Spleen (tissue), 11 donors: ENCODE data around the gene GRIK1. TPM values are rescaled to one million over a fixed set of nuclear protein-coding genes. Genes with fewer than 3 reads are reported as not detected.

Source experiments
- DNase-seq: peaks from one replicate; pipeline ENCODE4 v3.0.0-alpha.2; 2020
- H3K27ac ChIP-seq, 8 donors: fragments of 200-600 bp; sonication (generic) in 7 of 8; 1 replicate in 4 of 8; 2 replicates in 4 of 8; pipeline versions ENCODE4 v1.5.0 to v1.8.0; 2016 to 2021; ENCODE audit warnings: inconsistent platforms in 4 of 8, mild to moderate bottlenecking in 4 of 8, moderate library complexity in 1 of 8
- H3K27me3 ChIP-seq, 7 donors: fragments of 200-600 bp; sonication (generic) in 6 of 7; replicated peaks in 1 of 7; 1 replicate in 4 of 7; 2 replicates in 3 of 7; pipeline versions ENCODE4 v1.5.0 to v1.8.0; 2016 to 2021; ENCODE audit warnings: inconsistent platforms in 3 of 7, mild to moderate bottlenecking in 1 of 7
- H3K36me3 ChIP-seq, 6 donors: fragments of 200-600 bp; sonication (generic) in 5 of 6; 1 replicate in 4 of 6; 2 replicates in 2 of 6; pipeline versions ENCODE4 v1.5.0 to v1.8.0; 2016 to 2021; ENCODE audit warnings: inconsistent platforms in 2 of 6
- H3K4me1 ChIP-seq, 6 donors: fragments of 200-600 bp; sonication (generic) in 5 of 6; 1 replicate in 3 of 6; 2 replicates in 3 of 6; pipeline versions ENCODE4 v1.5.0 to v1.8.0; 2016 to 2021; ENCODE audit warnings: inconsistent platforms in 3 of 6
- H3K4me3 ChIP-seq, 8 donors: fragments of 200-600 bp; sonication (generic) in 7 of 8; 1 replicate in 4 of 8; 2 replicates in 4 of 8; pipeline versions ENCODE4 v1.5.0 to v1.8.0; 2016 to 2021; ENCODE audit warnings: inconsistent platforms in 4 of 8, mild to moderate bottlenecking in 4 of 8, moderate library complexity in 2 of 8
- H3K9me3 ChIP-seq, 8 donors: fragments of 200-600 bp; sonication (generic) in 7 of 8; 1 replicate in 4 of 8; 2 replicates in 4 of 8; pipeline versions ENCODE4 v1.5.0 to v1.8.0; 2016 to 2021; ENCODE audit warnings: inconsistent platforms in 4 of 8
- CTCF ChIP-seq, 11 experiments: fragments of 200-600 bp in 7 of 11; fragments of 450-650 bp in 4 of 11; sonication (generic) in 4 of 11; IDR thresholded peaks in 8 of 11; conservative IDR thresholded peaks in 3 of 11; 1 replicate in 7 of 11; 2 replicates in 4 of 11; pipeline versions ENCODE4 v1.4.0 to v1.8.0; 2016 to 2021; ENCODE audit warnings: antibody characterized with exemption in 11 of 11, inconsistent platforms in 4 of 11, mild to moderate bottlenecking in 1 of 11
- POLR2A ChIP-seq, 3 donors: fragments of 450-650 bp; IDR thresholded peaks; one replicate each; pipeline ENCODE4 v1.5.1; 2017; ENCODE audit warnings: antibody characterized with exemption in 3 of 3, mild to moderate bottlenecking in 1 of 3
- POLR2AphosphoS5 ChIP-seq, 3 donors: sonication (generic); formaldehyde crosslinking; IDR thresholded peaks; one replicate each; pipeline ENCODE4 v1.5.1; 2017; ENCODE audit warnings: antibody characterized with exemption in 3 of 3
- WGBS, 5 donors: extraction: QIAGEN DNeasy Blood & Tissue Kit in 3 of 5; methylation state at CpG; one replicate each; pipeline versions ENCODE4 v1.1.5 to v1.1.7; 2013 to 2018; 5-methylcytosine and 5-hydroxymethylcytosine counted together
- intact Hi-C: fragments of 100-400 bp; cut with DNase I; formaldehyde crosslinking; loops from one replicate; pipeline ENCODE4 v1.15.0; 2023; ENCODE audit warnings: low total_unique reads
- polyA plus RNA-seq, 3 donors: library from polyadenylated mRNA; stranded (reverse); fragments of 200-250 nt; gene quantifications; one replicate each; pipeline ENCODE4 v1.2.1, GENCODE V29; 2013
- total RNA-seq, 7 donors: library from RNA; depleted of rRNA in 3 of 7; stranded (reverse); fragments of >200 nt in 3 of 7; fragmentation: NEBNext Ultra II Directional in 4 of 7; extraction: Animal tissue kit (Norgen Biotek cat#: 25700) in 4 of 7; gene quantifications; one replicate each; pipeline versions ENCODE4 v1.1.0 to v1.2.1, GENCODE V29; 2016 to 2021
- donor health status: healthy with polysubstance abuse.
- donor health status: DM: no; HTN: no; CAD: no; lungs with moderate emphysema.
- donor health status: DM: no; HTN: no; CAD: no.
- donor health status: Bipolar disorder and iron deficiency.
- donor health status: healthy.
- donor health status: DM: no; HTN: no; CAD: no.
- donor health status: DM: yes; HTN: yes; CAD: no.

Gene GRIK1
- total and polyA plus RNA-seq, 10 donors = 0.02 to 0.17 (median 0.04) TPM; not detected in 7

GRCh38 chr21:29947119-29947518, 7.3 kb upstream of the GRIK1 start:
- TF ChIP-seq POLR2AphosphoS5 (IDR thresholded peaks at IDR 0.05) (no peak), POLR2A (IDR thresholded peaks at IDR 0.05) (no peak), CTCF (IDR thresholded peaks at IDR 0.05 in 8 of 11, conservative IDR thresholded peaks at IDR 0.05 in 3 of 11) (no peak)
- no peaks in the 10 kb centered on the region for H3K36me3 ChIP-seq
- no peaks in the 10 kb centered on the region for H3K9me3 ChIP-seq
- DNase-seq = no peak
- intact Hi-C loops = no loop called here
- peaks cover 0 to 4% (median 0%) of the 10 kb centered on the region in 7 donors for H3K27me3 ChIP-seq
- no peak overlapping the region for H3K4me3 ChIP-seq
- 71 to 81% (median 77%) methylated on average over 9 of the region's 9 CpGs for WGBS, 5 donors
- no peaks in the 10 kb centered on the region for H3K4me1 ChIP-seq
- no peak overlapping the region for H3K27ac ChIP-seq

- H3K27me3 ChIP-seq = peaks cover 0 to 34% (median 8%) of the 10 kb centered on the region in 7 donors
- intact Hi-C loops = no loop called here
- H3K36me3 ChIP-seq = no peaks in the 10 kb centered on the region
- 78 to 81% (median 80%) methylated on average over 4 of the region's 4 CpGs for WGBS, 5 donors
- H3K4me3 ChIP-seq = no peak overlapping the region
- no peak for DNase-seq
- H3K4me1 ChIP-seq = peaks cover 0 to 10% (median 5%) of the 10 kb centered on the region in 6 donors
- no peaks in the 10 kb centered on the region for H3K9me3 ChIP-seq
- H3K27ac ChIP-seq = no peak overlapping the region
- TF ChIP-seq CTCF (IDR thresholded peaks at IDR 0.05 in 8 of 11, conservative IDR thresholded peaks at IDR 0.05 in 3 of 11) = no peak
- TF ChIP-seq POLR2AphosphoS5 (IDR thresholded peaks at IDR 0.05) = no peak
- TF ChIP-seq POLR2A (IDR thresholded peaks at IDR 0.05) = no peak
Measured at GRCh38 chr21:29943885-29944284, 4.1 kb upstream of the GRIK1 start.

- intact Hi-C loops = no loop called here
- Histone ChIP-seq H3K4me3 (no peak overlapping the region), H3K36me3 (no peaks in the 10 kb centered on the region), H3K27ac (no peak overlapping the region), H3K9me3 (no peaks in the 10 kb centered on the region), H3K27me3 (peaks cover 0 to 52% (median 16%) of the 10 kb centered on the region in 7 donors), H3K4me1 (peaks cover 0 to 11% (median 5%) of the 10 kb centered on the region in 6 donors)
- 79 to 100% (median 93%) methylated on average over 1 of the region's 1 CpG for WGBS, 5 donors
- no peak for TF ChIP-seq CTCF (IDR thresholded peaks at IDR 0.05 in 8 of 11, conservative IDR thresholded peaks at IDR 0.05 in 3 of 11)
- no peak for TF ChIP-seq POLR2AphosphoS5 (IDR thresholded peaks at IDR 0.05)
- TF ChIP-seq POLR2A (IDR thresholded peaks at IDR 0.05) = no peak
- no peak for DNase-seq
Measured at GRCh38 chr21:29942034-29942433, 2.2 kb upstream of the GRIK1 start.

- no peak for DNase-seq
- Histone ChIP-seq H3K4me3 (no peak overlapping the region), H3K27ac (no peak overlapping the region), H3K9me3 (no peaks in the 10 kb centered on the region), H3K36me3 (no peaks in the 10 kb centered on the region), H3K4me1 (peaks cover 0 to 11% (median 5%) of the 10 kb centered on the region in 6 donors), H3K27me3 (peaks cover 0 to 58% (median 16%) of the 10 kb centered on the region in 7 donors)
- TF ChIP-seq CTCF (IDR thresholded peaks at IDR 0.05 in 8 of 11, conservative IDR thresholded peaks at IDR 0.05 in 3 of 11) = no peak
- no peak for TF ChIP-seq POLR2AphosphoS5 (IDR thresholded peaks at IDR 0.05)
- no peak for TF ChIP-seq POLR2A (IDR thresholded peaks at IDR 0.05)
- intact Hi-C loops = no loop called here
- 75 to 81% (median 79%) methylated on average over 2 of the region's 2 CpGs for WGBS, 5 donors
Measured at GRCh38 chr21:29940991-29941390, 1.2 kb upstream of the GRIK1 start.
